Measurements from ENCODE around the gene SUPT6H.
A peak's percentile ranks its signal among the peaks of the same experiment; 100 is the strongest.
"Not testable (repeated sequence)": the region's sequence is repeated elsewhere in the genome, so short reads cannot be mapped to it uniquely, and the experiment has no call there.

SUPT6H gene

GRCh38 chr17:28734712-28735241, 72.8 kb downstream of the SUPT6H start:
- Histone ChIP-seq H4K20me1 (no peaks in the 10 kb centered on the region), H3K9ac (no peak overlapping the region), H3K9me3 (peaks cover 3% of the 10 kb centered on the region; the same call in 1 of the 2 replicates), H3K4me3 (no peak overlapping the region), H3K27me3 (no peaks in the 10 kb centered on the region), H3K4me1 (peaks cover 51% of the 10 kb centered on the region), H3K27ac (0 out of 2 replicates have a peak overlapping the region, but pooled peaks have one; percentile 4), H3K4me2 (0 out of 2 replicates have a peak overlapping the region, but pooled peaks have one; percentile 2), H3K36me3 (peaks cover 19% of the 10 kb centered on the region; the same call in 1 of the 2 replicates)
- no peak for TF ChIP-seq Cebpa-rat (IDR thresholded peaks at IDR 0.05)

- H4K20me1 ChIP-seq = no peaks in the 10 kb centered on the region
- peaks cover 3% of the 10 kb centered on the region; the same call in 1 of the 2 replicates for H3K9me3 ChIP-seq
- H3K4me2 ChIP-seq = 0 out of 2 replicates have a peak overlapping the region, but pooled peaks have one; percentile 2
- no peak for TF ChIP-seq Cebpa-rat (IDR thresholded peaks at IDR 0.05)
- peaks cover 19% of the 10 kb centered on the region; the same call in 1 of the 2 replicates for H3K36me3 ChIP-seq
- H3K4me3 ChIP-seq = no peak overlapping the region
- H3K27me3 ChIP-seq = no peaks in the 10 kb centered on the region
- H3K9ac ChIP-seq = no peak overlapping the region
- H3K4me1 ChIP-seq = peaks cover 51% of the 10 kb centered on the region
- H3K27ac ChIP-seq = 0 out of 2 replicates have a peak overlapping the region, but pooled peaks have one; percentile 4
These were observed 73.3 kb downstream of the SUPT6H start for GRCh38 chr17:28735242-28735722.

GRCh38 chr17:28735913-28736769, 74.1 kb downstream of the SUPT6H start:
- not testable (repeated sequence) for H4K20me1 ChIP-seq, H3K9ac ChIP-seq, H3K4me3 ChIP-seq, H3K27ac ChIP-seq, H3K4me2 ChIP-seq, H3K9me3 ChIP-seq, H3K27me3 ChIP-seq
- Histone ChIP-seq H3K4me1 (peaks cover 58% of the 10 kb centered on the region), H3K36me3 (peaks cover 19% of the 10 kb centered on the region; the same call in 1 of the 2 replicates)

- Histone ChIP-seq H3K36me3 (peaks cover 19% of the 10 kb centered on the region; the same call in 1 of the 2 replicates), H3K4me1 (peaks cover 70% of the 10 kb centered on the region), H3K27ac (peak overlapping the region; percentile 84), H3K4me3 (peak overlapping the region; percentile 23; the same call in 1 of the 2 replicates), H3K9me3 (peaks cover 3% of the 10 kb centered on the region; the same call in 1 of the 2 replicates), H3K27me3 (no peaks in the 10 kb centered on the region), H3K9ac (0 out of 2 replicates have a peak overlapping the region, but pooled peaks have one; percentile 51), H3K4me2 (peak overlapping the region; percentile 96), H4K20me1 (no peaks in the 10 kb centered on the region)
- TF ChIP-seq Cebpa-rat (IDR thresholded peaks at IDR 0.05) = no peak
These were observed 75.3 kb downstream of the SUPT6H start for GRCh38 chr17:28737316-28737715.

GRCh38 chr17:28737770-28738679, 76.0 kb downstream of the SUPT6H start:
- H3K9ac ChIP-seq = peak overlapping the region; percentile 51
- H3K9me3 ChIP-seq = peaks cover 3% of the 10 kb centered on the region; the same call in 1 of the 2 replicates
- peak overlapping the region; percentile 96 for H3K4me2 ChIP-seq
- no peak for TF ChIP-seq Cebpa-rat (IDR thresholded peaks at IDR 0.05)
- H3K4me3 ChIP-seq = peak overlapping the region; percentile 30
- H3K27ac ChIP-seq = peak overlapping the region; percentile 84
- H3K36me3 ChIP-seq = peaks cover 19% of the 10 kb centered on the region; the same call in 1 of the 2 replicates
- peaks cover 77% of the 10 kb centered on the region for H3K4me1 ChIP-seq
- H4K20me1 ChIP-seq = no peaks in the 10 kb centered on the region
- no peaks in the 10 kb centered on the region for H3K27me3 ChIP-seq

- Histone ChIP-seq H3K27me3 (no peaks in the 10 kb centered on the region), H3K9ac (peak overlapping the region; percentile 51), H3K36me3 (peaks cover 18% of the 10 kb centered on the region; the same call in 1 of the 2 replicates), H3K27ac (peak overlapping the region; percentile 84), H3K4me3 (peak overlapping the region; percentile 30), H4K20me1 (no peaks in the 10 kb centered on the region), H3K9me3 (peaks cover 3% of the 10 kb centered on the region; the same call in 1 of the 2 replicates), H3K4me1 (peaks cover 82% of the 10 kb centered on the region), H3K4me2 (peak overlapping the region; percentile 96)
- no peak for TF ChIP-seq Cebpa-rat (IDR thresholded peaks at IDR 0.05)
These were observed 76.8 kb downstream of the SUPT6H start for GRCh38 chr17:28738680-28739384.

GRCh38 chr17:28740406-28741357, 78.7 kb downstream of the SUPT6H start:
- peak overlapping the region; percentile 96; the same call in 1 of the 2 replicates for H3K9ac ChIP-seq
- peaks cover 3% of the 10 kb centered on the region; the same call in 1 of the 2 replicates for H3K9me3 ChIP-seq
- H3K36me3 ChIP-seq = no peaks in the 10 kb centered on the region
- peaks cover 13% of the 10 kb centered on the region for H4K20me1 ChIP-seq
- H3K27ac ChIP-seq = peak overlapping the region; percentile 95
- peaks cover 69% of the 10 kb centered on the region for H3K4me1 ChIP-seq
- TF ChIP-seq Cebpa-rat (IDR thresholded peaks at IDR 0.05) = no peak
- peak overlapping the region; percentile 52 for H3K4me3 ChIP-seq
- peak overlapping the region; percentile 96 for H3K4me2 ChIP-seq
- no peaks in the 10 kb centered on the region for H3K27me3 ChIP-seq

Measured in BLaER1 (cell line).